A549 (cell line): ENCODE measurements around the gene GMPR2.

Source experiments
- CHD2 ChIP-seq: fragments of 150-350 bp; IDR thresholded peaks from 2 replicates; pipeline ENCODE4 v1.6.1; 2014; ENCODE audit warnings: low read length; ENCODE audit not compliant: partially characterized antibody
- CTCF ChIP-seq: fragments of >200 bp; sonication (Bioruptor Twin); formaldehyde crosslinking; IDR thresholded peaks from 3 replicates; pipeline ENCODE4 v1.5.1; 2016
- RCOR1 ChIP-seq: fragments of 150-350 bp; IDR thresholded peaks from 2 replicates; pipeline ENCODE4 v1.6.1; 2014; ENCODE audit warnings: antibody characterized with exemption, low read length, low read depth

- TF ChIP-seq RCOR1, result no peak
- no peak for TF ChIP-seq CHD2
- no peak for TF ChIP-seq CTCF
Observed at GRCh38 chr14:24189460-24189859, 43.3 kb upstream of the GMPR2 start.
